WTC11 (cell line): ENCODE measurements around the gene MEGF6. TPM values are rescaled to one million over a fixed set of nuclear protein-coding genes. Genes with fewer than 3 reads are reported as not detected.

Experiments
- ATAC-seq: fragments of 200-7000 bp; cut with Tn5 transposase; 2 replicates; pipeline ENCODE4 v1.10.0; 2021; ENCODE audit warnings: mild to moderate bottlenecking, moderate library complexity
- CTCF ChIA-PET: fragments of 300-600 bp; sonication (Branson Sonifier 250); formaldehyde crosslinking; loops from one replicate; lab custom pipeline; 2021; ENCODE audit warnings: antibody characterized with exemption; lab: Charles Lee
- POLR2A ChIA-PET: fragments of 350-600 bp; sonication (Branson Sonifier 250); formaldehyde crosslinking; loops from one replicate; lab custom pipeline; 2021; ENCODE audit warnings: antibody characterized with exemption; lab: Charles Lee
- DNase-seq: peaks from one replicate; pipeline ENCODE4 v3.0.0; 2021; ENCODE audit warnings: low spot score
- H3K27ac Mint-ChIP-seq: 2 replicates; pipeline ENCODE4 v1.8.0; 2021; ENCODE audit warnings: mixed read lengths
- H3K27me3 Mint-ChIP-seq: 2 replicates; pipeline ENCODE4 v1.8.0; 2021; ENCODE audit warnings: low read depth, mild to moderate bottlenecking, moderate library complexity, mixed read lengths
- H3K36me3 Mint-ChIP-seq: 2 replicates; pipeline ENCODE4 v1.8.0; 2021; ENCODE audit warnings: mixed read lengths
- H3K4me1 Mint-ChIP-seq: 2 replicates; pipeline ENCODE4 v1.8.0; 2022; ENCODE audit warnings: mixed read lengths
- H3K4me3 Mint-ChIP-seq: 2 replicates; pipeline ENCODE4 v1.8.0; 2021; ENCODE audit warnings: mild to moderate bottlenecking, moderate library complexity, mixed read lengths
- H3K9me3 Mint-ChIP-seq: 2 replicates; pipeline ENCODE4 v1.8.0; 2021; ENCODE audit warnings: mixed read lengths
- ATF1 ChIP-seq: sonication (generic); formaldehyde crosslinking; IDR thresholded peaks from 2 replicates; pipeline ENCODE4 v1.8.1; 2023; ENCODE audit warnings: mild to moderate bottlenecking, moderate library complexity, missing genetic modification reagents
- EMX1 ChIP-seq: fragments of 250-450 bp; sonication (Bioruptor Pico); IDR thresholded peaks from 2 replicates; pipeline ENCODE4 v1.8.0; 2021; ENCODE audit warnings: mild to moderate bottlenecking
- ESRRA ChIP-seq: sonication (generic); formaldehyde crosslinking; IDR thresholded peaks from 2 replicates; pipeline ENCODE4 v1.8.1; 2022; ENCODE audit warnings: mild to moderate bottlenecking, missing genetic modification reagents, borderline replicate concordance
- ETV6 ChIP-seq: sonication (generic); formaldehyde crosslinking; IDR thresholded peaks from 2 replicates; pipeline ENCODE4 v1.8.1; 2022; ENCODE audit warnings: mild to moderate bottlenecking, missing genetic modification reagents
- HMGA2 ChIP-seq: fragments of 250-450 bp; sonication (Bioruptor Pico); IDR thresholded peaks from 2 replicates; pipeline ENCODE4 v1.4.0; 2021; ENCODE audit warnings: mild to moderate bottlenecking, moderate library complexity
- TEAD4 ChIP-seq: sonication (generic); formaldehyde crosslinking; IDR thresholded peaks from 2 replicates; pipeline ENCODE4 v1.8.0; 2022; ENCODE audit warnings: mild to moderate bottlenecking, missing genetic modification reagents
- ZNF138 ChIP-seq: sonication (generic); formaldehyde crosslinking; conservative IDR thresholded peaks from 2 replicates; pipeline ENCODE4 v1.8.1; 2022; ENCODE audit warnings: mild to moderate bottlenecking, moderate library complexity, missing genetic modification reagents
- ZNF317 ChIP-seq: sonication (generic); formaldehyde crosslinking; IDR thresholded peaks from 2 replicates; pipeline ENCODE4 v1.8.1; 2023; ENCODE audit warnings: low read depth, mild to moderate bottlenecking, moderate library complexity, missing genetic modification reagents, borderline replicate concordance
- total RNA-seq: library from RNA; stranded (reverse); gene quantifications from 3 replicates; pipeline ENCODE4 v1.2.3, GENCODE V29; 2021
- TF ChIP-seq, protein P1 (sequence below): sonication (generic); formaldehyde crosslinking; IDR thresholded peaks from 2 replicates; pipeline ENCODE4 v1.8.0; 2022; ENCODE audit warnings: mild to moderate bottlenecking, missing genetic modification reagents
- TF ChIP-seq, protein P2 (sequence below): sonication (generic); formaldehyde crosslinking; IDR thresholded peaks from 2 replicates; pipeline ENCODE4 v1.8.1; 2023; ENCODE audit warnings: mild to moderate bottlenecking, missing genetic modification reagents, moderate library complexity
- TF ChIP-seq, protein P3 (sequence below): sonication (generic); formaldehyde crosslinking; IDR thresholded peaks from 2 replicates; pipeline ENCODE4 v1.8.1; 2023; ENCODE audit warnings: mild to moderate bottlenecking, moderate library complexity, missing genetic modification reagents
- TF ChIP-seq, protein P4 (sequence below): sonication (generic); formaldehyde crosslinking; IDR thresholded peaks from 2 replicates; pipeline ENCODE4 v1.8.0; 2022; ENCODE audit warnings: missing genetic modification reagents
- TF ChIP-seq, protein P5 (sequence below): fragments of 250-450 bp; sonication (Bioruptor Pico); IDR thresholded peaks from 2 replicates; pipeline ENCODE4 v1.9.0; 2021; ENCODE audit warnings: mild to moderate bottlenecking

The MEGF6 gene
- total RNA-seq, 1 experiment from 2014 or later, result 24.9 TPM

DNA sequence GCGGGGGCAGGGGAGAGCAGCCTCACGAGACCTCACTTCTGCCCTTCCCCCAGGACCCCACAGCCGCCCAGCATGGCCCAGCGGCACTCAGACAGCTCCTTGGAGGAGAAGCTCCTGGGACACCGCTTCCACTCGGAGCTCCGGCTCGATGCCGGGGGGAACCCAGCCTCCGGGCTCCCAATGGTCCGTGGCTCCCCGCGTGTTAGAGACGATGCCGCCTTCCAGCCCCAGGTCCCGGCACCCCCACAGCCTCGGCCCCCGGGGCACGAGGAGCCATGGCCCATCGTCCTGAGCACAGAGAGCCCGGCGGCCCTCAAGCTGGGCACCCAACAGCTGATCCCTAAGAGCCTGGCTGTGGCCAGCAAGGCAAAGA, 148.3 kb downstream of the MEGF6 start:
- no peak for ATAC-seq
- H3K4me3 Mint-ChIP-seq, result no peak overlapping the region

DNA sequence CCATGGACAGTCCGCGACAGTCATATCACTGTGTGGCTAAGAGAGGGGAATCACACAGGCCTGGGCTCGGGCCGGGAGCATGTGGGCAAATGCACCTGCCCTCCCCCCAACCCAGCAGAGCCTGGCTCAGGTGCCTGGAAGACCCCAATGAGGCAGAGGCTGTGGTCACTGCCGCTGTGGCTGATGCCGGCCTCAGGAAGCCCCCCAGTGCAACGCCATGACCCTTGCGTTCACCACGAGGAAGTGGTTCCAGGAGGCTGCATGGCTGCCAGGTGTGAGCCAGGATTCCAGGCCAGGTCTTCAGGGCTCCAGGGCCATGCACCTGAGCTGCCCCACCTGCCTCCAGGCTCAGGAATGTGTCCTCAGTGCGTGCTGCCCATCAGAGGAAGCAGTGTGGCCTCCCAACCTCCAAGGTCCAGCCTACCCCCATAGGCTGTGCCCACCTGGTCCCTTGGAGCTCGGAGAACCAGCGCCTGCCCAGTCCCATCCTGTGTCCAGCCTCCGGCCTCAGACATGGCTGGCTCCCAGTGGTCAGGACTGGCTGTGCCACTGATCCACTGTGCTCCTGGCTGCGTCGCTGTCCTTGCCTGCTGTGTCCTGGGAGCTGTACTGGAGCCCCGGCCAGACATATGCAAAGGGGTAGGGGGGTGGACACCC, 148.8 kb downstream of the MEGF6 start:
- CTCF ChIA-PET, result interaction anchor here (0.5 to 6.7 kb wide), 9 partner anchors 9 to 881 kb away, joined by 3 to 41 read pairs (median 5); no protein-coding TSS in a partner anchor
- Mint-ChIP-seq H3K27ac (0 out of 2 replicates have a peak overlapping the region, but pooled peaks have one; percentile 41), H3K27me3 (no peaks in the 10 kb centered on the region)

More for the DNA sequence above, 148.3 kb downstream of the MEGF6 start:
- H3K36me3 Mint-ChIP-seq, result 0 out of 2 replicates have a peak, but pooled peaks cover 2% of the 10 kb centered on the region
- no peak overlapping the region for H3K27ac Mint-ChIP-seq
- DNase-seq, result no peak
- TF ChIP-seq ZNF138 (CRISPR knock-in tag) (no peak), EMX1 (no peak)
- TF ChIP-seq, protein P1, sequence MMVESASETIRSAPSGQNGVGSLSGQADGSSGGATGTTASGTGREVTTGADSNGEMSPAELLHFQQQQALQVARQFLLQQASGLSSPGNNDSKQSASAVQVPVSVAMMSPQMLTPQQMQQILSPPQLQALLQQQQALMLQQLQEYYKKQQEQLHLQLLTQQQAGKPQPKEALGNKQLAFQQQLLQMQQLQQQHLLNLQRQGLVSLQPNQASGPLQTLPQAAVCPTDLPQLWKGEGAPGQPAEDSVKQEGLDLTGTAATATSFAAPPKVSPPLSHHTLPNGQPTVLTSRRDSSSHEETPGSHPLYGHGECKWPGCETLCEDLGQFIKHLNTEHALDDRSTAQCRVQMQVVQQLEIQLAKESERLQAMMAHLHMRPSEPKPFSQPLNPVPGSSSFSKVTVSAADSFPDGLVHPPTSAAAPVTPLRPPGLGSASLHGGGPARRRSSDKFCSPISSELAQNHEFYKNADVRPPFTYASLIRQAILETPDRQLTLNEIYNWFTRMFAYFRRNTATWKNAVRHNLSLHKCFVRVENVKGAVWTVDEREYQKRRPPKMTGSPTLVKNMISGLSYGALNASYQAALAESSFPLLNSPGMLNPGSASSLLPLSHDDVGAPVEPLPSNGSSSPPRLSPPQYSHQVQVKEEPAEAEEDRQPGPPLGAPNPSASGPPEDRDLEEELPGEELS (CRISPR knock-in tag), result no peak
- TF ChIP-seq, protein P2, sequence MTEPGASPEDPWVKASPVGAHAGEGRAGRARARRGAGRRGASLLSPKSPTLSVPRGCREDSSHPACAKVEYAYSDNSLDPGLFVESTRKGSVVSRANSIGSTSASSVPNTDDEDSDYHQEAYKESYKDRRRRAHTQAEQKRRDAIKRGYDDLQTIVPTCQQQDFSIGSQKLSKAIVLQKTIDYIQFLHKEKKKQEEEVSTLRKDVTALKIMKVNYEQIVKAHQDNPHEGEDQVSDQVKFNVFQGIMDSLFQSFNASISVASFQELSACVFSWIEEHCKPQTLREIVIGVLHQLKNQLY (CRISPR knock-in tag), result no peak
- TF ChIP-seq, all 79 proteins: peak for 0
- no peaks in the 10 kb centered on the region for H3K27me3 Mint-ChIP-seq
- no peaks in the 10 kb centered on the region for H3K9me3 Mint-ChIP-seq
- CTCF ChIA-PET, result interaction anchor here (0.5 to 6.7 kb wide), 9 partner anchors 9 to 881 kb away, joined by 3 to 41 read pairs (median 5); no protein-coding TSS in a partner anchor
- POLR2A ChIA-PET, result interaction anchor here (1.2 kb wide), 1 partner anchor 8 kb away, joined by 4 read pairs; no protein-coding TSS in a partner anchor
- H3K4me1 Mint-ChIP-seq, result peaks cover 9% of the 10 kb centered on the region

More for the DNA sequence above, 148.8 kb downstream of the MEGF6 start:
- H3K9me3 Mint-ChIP-seq, result no peaks in the 10 kb centered on the region
- peaks cover 9% of the 10 kb centered on the region for H3K4me1 Mint-ChIP-seq
- ATAC-seq, result no peak
- TF ChIP-seq, protein P3, sequence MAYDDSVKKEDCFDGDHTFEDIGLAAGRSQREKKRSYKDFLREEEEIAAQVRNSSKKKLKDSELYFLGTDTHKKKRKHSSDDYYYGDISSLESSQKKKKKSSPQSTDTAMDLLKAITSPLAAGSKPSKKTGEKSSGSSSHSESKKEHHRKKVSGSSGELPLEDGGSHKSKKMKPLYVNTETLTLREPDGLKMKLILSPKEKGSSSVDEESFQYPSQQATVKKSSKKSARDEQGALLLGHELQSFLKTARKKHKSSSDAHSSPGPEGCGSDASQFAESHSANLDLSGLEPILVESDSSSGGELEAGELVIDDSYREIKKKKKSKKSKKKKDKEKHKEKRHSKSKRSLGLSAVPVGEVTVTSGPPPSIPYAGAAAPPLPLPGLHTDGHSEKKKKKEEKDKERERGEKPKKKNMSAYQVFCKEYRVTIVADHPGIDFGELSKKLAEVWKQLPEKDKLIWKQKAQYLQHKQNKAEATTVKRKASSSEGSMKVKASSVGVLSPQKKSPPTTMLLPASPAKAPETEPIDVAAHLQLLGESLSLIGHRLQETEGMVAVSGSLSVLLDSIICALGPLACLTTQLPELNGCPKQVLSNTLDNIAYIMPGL, result no peak
- TF ChIP-seq ETV6 (no peak), TEAD4 (CRISPR knock-in tag) (no peak), ATF1 (CRISPR knock-in tag) (no peak), ESRRA (no peak), HMGA2 (CRISPR knock-in tag) (no peak), ZNF317 (no peak)
- TF ChIP-seq, protein P4, sequence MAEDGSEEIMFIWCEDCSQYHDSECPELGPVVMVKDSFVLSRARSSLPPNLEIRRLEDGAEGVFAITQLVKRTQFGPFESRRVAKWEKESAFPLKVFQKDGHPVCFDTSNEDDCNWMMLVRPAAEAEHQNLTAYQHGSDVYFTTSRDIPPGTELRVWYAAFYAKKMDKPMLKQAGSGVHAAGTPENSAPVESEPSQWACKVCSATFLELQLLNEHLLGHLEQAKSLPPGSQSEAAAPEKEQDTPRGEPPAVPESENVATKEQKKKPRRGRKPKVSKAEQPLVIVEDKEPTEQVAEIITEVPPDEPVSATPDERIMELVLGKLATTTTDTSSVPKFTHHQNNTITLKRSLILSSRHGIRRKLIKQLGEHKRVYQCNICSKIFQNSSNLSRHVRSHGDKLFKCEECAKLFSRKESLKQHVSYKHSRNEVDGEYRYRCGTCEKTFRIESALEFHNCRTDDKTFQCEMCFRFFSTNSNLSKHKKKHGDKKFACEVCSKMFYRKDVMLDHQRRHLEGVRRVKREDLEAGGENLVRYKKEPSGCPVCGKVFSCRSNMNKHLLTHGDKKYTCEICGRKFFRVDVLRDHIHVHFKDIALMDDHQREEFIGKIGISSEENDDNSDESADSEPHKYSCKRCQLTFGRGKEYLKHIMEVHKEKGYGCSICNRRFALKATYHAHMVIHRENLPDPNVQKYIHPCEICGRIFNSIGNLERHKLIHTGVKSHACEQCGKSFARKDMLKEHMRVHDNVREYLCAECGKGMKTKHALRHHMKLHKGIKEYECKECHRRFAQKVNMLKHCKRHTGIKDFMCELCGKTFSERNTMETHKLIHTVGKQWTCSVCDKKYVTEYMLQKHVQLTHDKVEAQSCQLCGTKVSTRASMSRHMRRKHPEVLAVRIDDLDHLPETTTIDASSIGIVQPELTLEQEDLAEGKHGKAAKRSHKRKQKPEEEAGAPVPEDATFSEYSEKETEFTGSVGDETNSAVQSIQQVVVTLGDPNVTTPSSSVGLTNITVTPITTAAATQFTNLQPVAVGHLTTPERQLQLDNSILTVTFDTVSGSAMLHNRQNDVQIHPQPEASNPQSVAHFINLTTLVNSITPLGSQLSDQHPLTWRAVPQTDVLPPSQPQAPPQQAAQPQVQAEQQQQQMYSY (CRISPR knock-in tag), result peak; percentile 84
- TF ChIP-seq, protein P5, sequence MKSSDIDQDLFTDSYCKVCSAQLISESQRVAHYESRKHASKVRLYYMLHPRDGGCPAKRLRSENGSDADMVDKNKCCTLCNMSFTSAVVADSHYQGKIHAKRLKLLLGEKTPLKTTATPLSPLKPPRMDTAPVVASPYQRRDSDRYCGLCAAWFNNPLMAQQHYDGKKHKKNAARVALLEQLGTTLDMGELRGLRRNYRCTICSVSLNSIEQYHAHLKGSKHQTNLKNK (CRISPR knock-in tag), result no peak
- TF ChIP-seq, all 79 proteins: peak for 1
- Mint-ChIP-seq H3K4me3 (no peak overlapping the region), H3K36me3 (0 out of 2 replicates have a peak, but pooled peaks cover 2% of the 10 kb centered on the region)
- no peak for DNase-seq
- POLR2A ChIA-PET, result interaction anchor here (1.2 kb wide), 1 partner anchor 9 kb away, joined by 4 read pairs; no protein-coding TSS in a partner anchor
